ENCODE data around the gene PABPC1L. TPM values are rescaled to one million over a fixed set of nuclear protein-coding genes. Genes with fewer than 3 reads are reported as not detected.

The PABPC1L gene
- total and polyA plus RNA-seq, 2 of the 13 experiments (the other 11 are each of a cell fraction or from before 2014, with no cell fraction given) = 30.8 to 252 TPM

DNA sequence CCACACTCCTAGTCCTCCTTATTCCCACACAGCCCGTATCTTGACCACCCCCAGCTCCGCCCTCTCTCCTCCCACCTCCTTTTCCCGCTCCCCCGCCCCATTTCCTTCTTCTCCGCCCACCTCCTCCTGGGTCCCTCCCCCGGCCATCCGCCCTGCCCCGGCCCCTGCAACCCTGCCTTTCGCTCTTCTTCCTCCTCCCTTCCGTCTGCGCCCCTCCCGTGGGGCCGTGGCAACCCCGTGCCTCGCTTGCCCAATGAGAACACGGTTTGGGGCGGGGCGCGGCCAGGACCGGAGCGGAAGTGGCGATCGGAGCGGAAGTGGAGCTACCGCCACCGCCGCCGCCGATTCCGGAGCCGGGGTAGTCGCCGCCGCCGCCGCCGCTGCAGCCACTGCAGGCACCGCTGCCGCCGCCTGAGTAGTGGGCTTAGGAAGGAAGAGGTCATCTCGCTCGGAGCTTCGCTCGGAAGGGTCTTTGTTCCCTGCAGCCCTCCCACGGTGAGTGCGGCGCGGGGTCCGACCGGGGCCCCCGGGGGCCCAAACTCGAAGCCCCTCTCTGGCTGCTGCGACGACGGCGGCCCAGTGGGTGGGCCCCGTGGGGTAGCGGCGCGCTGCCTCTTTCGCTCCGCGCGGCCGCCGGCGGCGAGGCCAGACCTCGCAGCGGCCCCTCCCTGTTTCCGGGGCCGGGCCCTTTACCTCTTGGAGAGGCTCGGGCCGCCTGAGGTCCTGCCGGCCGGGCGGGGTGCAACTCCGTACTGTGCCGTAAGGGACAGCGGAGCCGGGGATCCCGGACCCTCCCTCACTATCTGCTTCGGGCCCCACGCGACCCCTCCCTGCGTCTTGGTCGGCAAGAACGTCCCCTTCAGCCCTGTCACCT, 24.2 kb upstream of the PABPC1L start, which contains the start of gene YWHAB (continued):
- TF ChIP-seq, protein P1, sequence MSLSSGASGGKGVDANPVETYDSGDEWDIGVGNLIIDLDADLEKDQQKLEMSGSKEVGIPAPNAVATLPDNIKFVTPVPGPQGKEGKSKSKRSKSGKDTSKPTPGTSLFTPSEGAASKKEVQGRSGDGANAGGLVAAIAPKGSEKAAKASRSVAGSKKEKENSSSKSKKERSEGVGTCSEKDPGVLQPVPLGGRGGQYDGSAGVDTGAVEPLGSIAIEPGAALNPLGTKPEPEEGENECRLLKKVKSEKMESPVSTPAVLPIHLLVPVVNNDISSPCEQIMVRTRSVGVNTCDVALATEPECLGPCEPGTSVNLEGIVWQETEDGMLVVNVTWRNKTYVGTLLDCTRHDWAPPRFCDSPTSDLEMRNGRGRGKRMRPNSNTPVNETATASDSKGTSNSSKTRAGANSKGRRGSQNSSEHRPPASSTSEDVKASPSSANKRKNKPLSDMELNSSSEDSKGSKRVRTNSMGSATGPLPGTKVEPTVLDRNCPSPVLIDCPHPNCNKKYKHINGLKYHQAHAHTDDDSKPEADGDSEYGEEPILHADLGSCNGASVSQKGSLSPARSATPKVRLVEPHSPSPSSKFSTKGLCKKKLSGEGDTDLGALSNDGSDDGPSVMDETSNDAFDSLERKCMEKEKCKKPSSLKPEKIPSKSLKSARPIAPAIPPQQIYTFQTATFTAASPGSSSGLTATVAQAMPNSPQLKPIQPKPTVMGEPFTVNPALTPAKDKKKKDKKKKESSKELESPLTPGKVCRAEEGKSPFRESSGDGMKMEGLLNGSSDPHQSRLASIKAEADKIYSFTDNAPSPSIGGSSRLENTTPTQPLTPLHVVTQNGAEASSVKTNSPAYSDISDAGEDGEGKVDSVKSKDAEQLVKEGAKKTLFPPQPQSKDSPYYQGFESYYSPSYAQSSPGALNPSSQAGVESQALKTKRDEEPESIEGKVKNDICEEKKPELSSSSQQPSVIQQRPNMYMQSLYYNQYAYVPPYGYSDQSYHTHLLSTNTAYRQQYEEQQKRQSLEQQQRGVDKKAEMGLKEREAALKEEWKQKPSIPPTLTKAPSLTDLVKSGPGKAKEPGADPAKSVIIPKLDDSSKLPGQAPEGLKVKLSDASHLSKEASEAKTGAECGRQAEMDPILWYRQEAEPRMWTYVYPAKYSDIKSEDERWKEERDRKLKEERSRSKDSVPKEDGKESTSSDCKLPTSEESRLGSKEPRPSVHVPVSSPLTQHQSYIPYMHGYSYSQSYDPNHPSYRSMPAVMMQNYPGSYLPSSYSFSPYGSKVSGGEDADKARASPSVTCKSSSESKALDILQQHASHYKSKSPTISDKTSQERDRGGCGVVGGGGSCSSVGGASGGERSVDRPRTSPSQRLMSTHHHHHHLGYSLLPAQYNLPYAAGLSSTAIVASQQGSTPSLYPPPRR (CRISPR knock-in tag; IDR thresholded peaks at IDR 0.05; ENCODE audit: borderline replicate concordance) = no peak
- TF ChIP-seq ZFYVE20 (CRISPR knock-in tag; IDR thresholded peaks at IDR 0.05; ENCODE audit: borderline replicate concordance, low read depth) (0 out of 2 replicates have a peak, but pooled peaks have one; percentile 45), SAP130 (CRISPR knock-in tag; IDR thresholded peaks at IDR 0.05; ENCODE audit: low read depth) (peak; percentile 97), ZNF468 (CRISPR knock-in tag; IDR thresholded peaks at IDR 0.05) (peak; percentile 82; the same call in 1 of the 2 replicates), SOX5 (CRISPR knock-in tag; IDR thresholded peaks at IDR 0.05; ENCODE audit: borderline replicate concordance) (peak; percentile 37; the same call in 1 of the 2 replicates), ZNF234 (CRISPR knock-in tag; conservative IDR thresholded peaks at IDR 0.05) (peak; percentile 93), ZNF383 (CRISPR knock-in tag; IDR thresholded peaks at IDR 0.05; ENCODE audit: borderline replicate concordance) (0 out of 2 replicates have a peak, but pooled peaks have one; percentile 2), PHB2 (IDR thresholded peaks at IDR 0.05; ENCODE audit: partially characterized antibody) (no peak), ZNF749 (CRISPR knock-in tag; IDR thresholded peaks at IDR 0.05; ENCODE audit: borderline replicate concordance) (peak; percentile 97), GATAD1 (CRISPR knock-in tag; IDR thresholded peaks at IDR 0.05) (peak; percentile 92), GATAD2A (CRISPR knock-in tag; IDR thresholded peaks at IDR 0.05) (peak; percentile 54; the same call in 1 of the 2 replicates), RARG (CRISPR knock-in tag; IDR thresholded peaks at IDR 0.05; ENCODE audit: low read depth) (no peak), MIXL1 (CRISPR knock-in tag; IDR thresholded peaks at IDR 0.05) (0 out of 2 replicates have a peak, but pooled peaks have one; percentile 58), JUN (CRISPR knock-in tag; IDR thresholded peaks at IDR 0.05) (no peak)
- TF ChIP-seq, protein P2, sequence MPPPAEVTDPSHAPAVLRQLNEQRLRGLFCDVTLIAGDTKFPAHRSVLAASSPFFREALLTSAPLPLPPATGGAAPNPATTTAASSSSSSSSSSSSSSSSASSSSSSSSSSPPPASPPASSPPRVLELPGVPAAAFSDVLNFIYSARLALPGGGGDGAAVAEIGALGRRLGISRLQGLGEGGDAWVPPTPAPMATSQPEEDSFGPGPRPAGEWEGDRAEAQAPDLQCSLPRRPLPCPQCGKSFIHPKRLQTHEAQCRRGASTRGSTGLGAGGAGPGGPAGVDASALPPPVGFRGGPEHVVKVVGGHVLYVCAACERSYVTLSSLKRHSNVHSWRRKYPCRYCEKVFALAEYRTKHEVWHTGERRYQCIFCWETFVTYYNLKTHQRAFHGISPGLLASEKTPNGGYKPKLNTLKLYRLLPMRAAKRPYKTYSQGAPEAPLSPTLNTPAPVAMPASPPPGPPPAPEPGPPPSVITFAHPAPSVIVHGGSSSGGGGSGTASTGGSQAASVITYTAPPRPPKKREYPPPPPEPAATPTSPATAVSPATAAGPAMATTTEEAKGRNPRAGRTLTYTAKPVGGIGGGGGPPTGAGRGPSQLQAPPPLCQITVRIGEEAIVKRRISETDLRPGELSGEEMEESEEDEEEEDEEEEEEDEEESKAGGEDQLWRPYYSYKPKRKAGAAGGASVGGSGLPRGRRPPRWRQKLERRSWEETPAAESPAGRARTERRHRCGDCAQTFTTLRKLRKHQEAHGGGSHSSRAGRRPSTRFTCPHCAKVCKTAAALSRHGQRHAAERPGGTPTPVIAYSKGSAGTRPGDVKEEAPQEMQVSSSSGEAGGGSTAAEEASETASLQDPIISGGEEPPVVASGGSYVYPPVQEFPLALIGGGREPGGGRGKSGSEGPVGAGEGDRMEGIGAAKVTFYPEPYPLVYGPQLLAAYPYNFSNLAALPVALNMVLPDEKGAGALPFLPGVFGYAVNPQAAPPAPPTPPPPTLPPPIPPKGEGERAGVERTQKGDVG (CRISPR knock-in tag; IDR thresholded peaks at IDR 0.05; ENCODE audit: borderline replicate concordance) = no peak
- TF ChIP-seq, protein P3, sequence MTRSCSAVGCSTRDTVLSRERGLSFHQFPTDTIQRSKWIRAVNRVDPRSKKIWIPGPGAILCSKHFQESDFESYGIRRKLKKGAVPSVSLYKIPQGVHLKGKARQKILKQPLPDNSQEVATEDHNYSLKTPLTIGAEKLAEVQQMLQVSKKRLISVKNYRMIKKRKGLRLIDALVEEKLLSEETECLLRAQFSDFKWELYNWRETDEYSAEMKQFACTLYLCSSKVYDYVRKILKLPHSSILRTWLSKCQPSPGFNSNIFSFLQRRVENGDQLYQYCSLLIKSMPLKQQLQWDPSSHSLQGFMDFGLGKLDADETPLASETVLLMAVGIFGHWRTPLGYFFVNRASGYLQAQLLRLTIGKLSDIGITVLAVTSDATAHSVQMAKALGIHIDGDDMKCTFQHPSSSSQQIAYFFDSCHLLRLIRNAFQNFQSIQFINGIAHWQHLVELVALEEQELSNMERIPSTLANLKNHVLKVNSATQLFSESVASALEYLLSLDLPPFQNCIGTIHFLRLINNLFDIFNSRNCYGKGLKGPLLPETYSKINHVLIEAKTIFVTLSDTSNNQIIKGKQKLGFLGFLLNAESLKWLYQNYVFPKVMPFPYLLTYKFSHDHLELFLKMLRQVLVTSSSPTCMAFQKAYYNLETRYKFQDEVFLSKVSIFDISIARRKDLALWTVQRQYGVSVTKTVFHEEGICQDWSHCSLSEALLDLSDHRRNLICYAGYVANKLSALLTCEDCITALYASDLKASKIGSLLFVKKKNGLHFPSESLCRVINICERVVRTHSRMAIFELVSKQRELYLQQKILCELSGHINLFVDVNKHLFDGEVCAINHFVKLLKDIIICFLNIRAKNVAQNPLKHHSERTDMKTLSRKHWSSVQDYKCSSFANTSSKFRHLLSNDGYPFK (CRISPR knock-in tag; IDR thresholded peaks at IDR 0.05; ENCODE audit: borderline replicate concordance) = peak; percentile 87; the same call in 1 of the 2 replicates
- TF ChIP-seq, protein P4, sequence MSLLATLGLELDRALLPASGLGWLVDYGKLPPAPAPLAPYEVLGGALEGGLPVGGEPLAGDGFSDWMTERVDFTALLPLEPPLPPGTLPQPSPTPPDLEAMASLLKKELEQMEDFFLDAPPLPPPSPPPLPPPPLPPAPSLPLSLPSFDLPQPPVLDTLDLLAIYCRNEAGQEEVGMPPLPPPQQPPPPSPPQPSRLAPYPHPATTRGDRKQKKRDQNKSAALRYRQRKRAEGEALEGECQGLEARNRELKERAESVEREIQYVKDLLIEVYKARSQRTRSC (CRISPR knock-in tag; IDR thresholded peaks at IDR 0.05; ENCODE audit: low read depth) = no peak

Data from HepG2 (cell line).